GM10248 (cell line): Measurements from ENCODE around the gene LRRC75A.

ENCODE experiments used
- CTCF ChIA-PET: fragments of 300-600 bp; sonication (Branson Sonifier 250); formaldehyde crosslinking; extraction: SDS; loops from one replicate; lab custom pipeline; 2021; ENCODE audit warnings: antibody characterized with exemption; lab: Yijun Ruan, JAX
- POLR2A ChIA-PET: fragments of 350-650 bp; sonication (Branson Sonifier 250); formaldehyde crosslinking; extraction: SDS; loops from one replicate; lab custom pipeline; 2020; ENCODE audit warnings: antibody characterized with exemption; lab: Yijun Ruan, JAX
- DNase-seq: peaks from one replicate; pipeline ENCODE4 v3.0.0; 2012; ENCODE audit errors: extremely low spot score
- CTCF ChIP-seq: IDR thresholded peaks from 2 replicates; pipeline ENCODE4 v1.5.1; 2012; ENCODE audit warnings: mild to moderate bottlenecking, low read depth; ENCODE audit errors: extremely low read depth, missing control alignments, control extremely low read depth

Gene LRRC75A

GRCh38 chr17:16470265-16470664, 21.7 kb downstream of the LRRC75A start:
- DNase-seq, result no peak
- TF ChIP-seq CTCF, result no peak
- CTCF ChIA-PET, result interaction anchor here (1.0 to 2.7 kb wide), 3 partner anchors 12 to 107 kb away, joined by 3 to 13 read pairs (median 4); no protein-coding TSS in a partner anchor
- POLR2A ChIA-PET, result no interaction called here

- ChIA-PET POLR2A (no interaction called here), CTCF (interaction anchor here (0.7 to 1.4 kb wide), 3 partner anchors 15 to 105 kb away, joined by 3 to 8 read pairs (median 3); no protein-coding TSS in a partner anchor)
- TF ChIP-seq CTCF, result no peak
- DNase-seq, result no peak
These were observed 23.5 kb downstream of the LRRC75A start for GRCh38 chr17:16468428-16468992.

- TF ChIP-seq CTCF, result no peak
- ChIA-PET CTCF (interaction anchor here (1.4 kb wide), 3 partner anchors 8 to 105 kb away, joined by 3 to 8 read pairs (median 3); no protein-coding TSS in a partner anchor), POLR2A (no interaction called here)
- no peak for DNase-seq
These were observed 24.1 kb downstream of the LRRC75A start for GRCh38 chr17:16467886-16468285.

- no peak for TF ChIP-seq CTCF
- DNase-seq, result no peak
- POLR2A ChIA-PET, result no interaction called here
- CTCF ChIA-PET, result interaction anchor here (1.4 kb wide), 1 partner anchor 9 kb away, joined by 3 read pairs; no protein-coding TSS in a partner anchor
These were observed 24.9 kb downstream of the LRRC75A start for GRCh38 chr17:16467044-16467443.

- POLR2A ChIA-PET, result no interaction called here
- no peak for TF ChIP-seq CTCF
- DNase-seq, result no peak
- CTCF ChIA-PET, result interaction anchor here (2.5 kb wide), 1 partner anchor 13 kb away, joined by 11 read pairs; no protein-coding TSS in a partner anchor
These were observed 25.6 kb downstream of the LRRC75A start for GRCh38 chr17:16466407-16466806.

- no peak for DNase-seq
- TF ChIP-seq CTCF, result no peak
- ChIA-PET POLR2A (no interaction called here), CTCF (interaction anchor here (1.5 to 2.5 kb wide), 3 partner anchors 12 to 102 kb away, joined by 4 to 11 read pairs (median 6); no protein-coding TSS in a partner anchor)
These were observed 26.1 kb downstream of the LRRC75A start for GRCh38 chr17:16465861-16466338.
